ENCODE data around the gene CUL2.

The CUL2 gene

DNA sequence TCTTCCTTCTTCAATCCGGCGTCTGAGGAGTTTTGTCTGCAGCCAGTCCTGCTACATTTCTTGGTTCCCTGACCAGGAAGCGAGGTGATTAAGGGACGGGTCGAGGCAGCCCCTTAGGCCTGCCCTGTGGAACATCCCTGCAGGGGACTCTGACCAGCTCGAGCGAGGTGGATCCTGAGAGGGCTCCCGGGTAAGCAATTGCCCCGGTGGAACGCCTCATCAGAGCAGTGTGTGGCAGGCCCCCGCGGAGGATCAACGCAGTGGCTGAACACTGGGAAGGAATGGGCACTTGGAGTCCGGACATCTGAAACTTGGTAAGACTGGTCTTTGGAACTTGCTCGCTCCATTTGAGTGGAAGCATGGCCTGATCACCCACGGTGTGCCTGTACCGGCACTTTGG, 121.0 kb downstream of the CUL2 start:
- H3K4me3 ChIP-seq (ENCODE audit: low read depth, low read length): no peak overlapping the region
- no peak for DNase-seq (ENCODE audit: low read depth, low spot score)
- TF ChIP-seq, protein P1, sequence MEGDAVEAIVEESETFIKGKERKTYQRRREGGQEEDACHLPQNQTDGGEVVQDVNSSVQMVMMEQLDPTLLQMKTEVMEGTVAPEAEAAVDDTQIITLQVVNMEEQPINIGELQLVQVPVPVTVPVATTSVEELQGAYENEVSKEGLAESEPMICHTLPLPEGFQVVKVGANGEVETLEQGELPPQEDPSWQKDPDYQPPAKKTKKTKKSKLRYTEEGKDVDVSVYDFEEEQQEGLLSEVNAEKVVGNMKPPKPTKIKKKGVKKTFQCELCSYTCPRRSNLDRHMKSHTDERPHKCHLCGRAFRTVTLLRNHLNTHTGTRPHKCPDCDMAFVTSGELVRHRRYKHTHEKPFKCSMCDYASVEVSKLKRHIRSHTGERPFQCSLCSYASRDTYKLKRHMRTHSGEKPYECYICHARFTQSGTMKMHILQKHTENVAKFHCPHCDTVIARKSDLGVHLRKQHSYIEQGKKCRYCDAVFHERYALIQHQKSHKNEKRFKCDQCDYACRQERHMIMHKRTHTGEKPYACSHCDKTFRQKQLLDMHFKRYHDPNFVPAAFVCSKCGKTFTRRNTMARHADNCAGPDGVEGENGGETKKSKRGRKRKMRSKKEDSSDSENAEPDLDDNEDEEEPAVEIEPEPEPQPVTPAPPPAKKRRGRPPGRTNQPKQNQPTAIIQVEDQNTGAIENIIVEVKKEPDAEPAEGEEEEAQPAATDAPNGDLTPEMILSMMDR (IDR thresholded peaks at IDR 0.05; ENCODE audit: low read depth, low read length): no peak
- in situ Hi-C loops (cut with HindIII; ENCODE audit: low sequenced_read_pairs): no loop called here

DNA sequence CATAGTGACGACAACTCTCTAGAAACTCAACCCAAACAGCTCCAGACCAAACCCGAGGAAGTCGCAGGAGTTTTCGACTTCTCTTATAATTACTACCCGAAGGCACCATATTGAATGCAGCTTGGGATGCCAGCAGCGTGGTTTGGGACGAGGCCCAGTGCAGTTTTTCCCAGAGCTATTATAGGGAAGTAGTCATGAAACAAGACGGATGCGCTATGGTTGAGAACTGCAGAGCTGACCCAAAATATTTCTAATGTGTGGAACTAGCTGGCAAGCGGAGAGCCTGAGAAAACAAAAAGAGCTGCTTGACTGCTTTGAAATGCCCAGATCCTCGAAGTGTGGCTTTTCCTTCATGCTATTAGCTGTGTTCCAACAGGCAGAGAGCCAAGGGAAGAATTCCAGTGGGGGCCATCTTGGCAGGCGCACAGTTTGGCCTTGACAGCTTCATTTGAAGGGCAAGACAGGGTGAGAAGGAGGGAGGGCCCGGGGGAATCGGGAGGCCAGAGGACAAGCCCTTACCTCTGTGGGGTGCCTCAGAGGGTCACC, 122.7 kb downstream of the CUL2 start:
- peak; percentile 96 for DNase-seq (ENCODE audit: low read depth, low spot score)
- TF ChIP-seq, protein P1 (IDR thresholded peaks at IDR 0.05; ENCODE audit: low read depth, low read length): no peak
- in situ Hi-C loops (cut with HindIII; ENCODE audit: low sequenced_read_pairs): no loop called here
- no peak overlapping the region for H3K4me3 ChIP-seq (ENCODE audit: low read depth, low read length)

DNA sequence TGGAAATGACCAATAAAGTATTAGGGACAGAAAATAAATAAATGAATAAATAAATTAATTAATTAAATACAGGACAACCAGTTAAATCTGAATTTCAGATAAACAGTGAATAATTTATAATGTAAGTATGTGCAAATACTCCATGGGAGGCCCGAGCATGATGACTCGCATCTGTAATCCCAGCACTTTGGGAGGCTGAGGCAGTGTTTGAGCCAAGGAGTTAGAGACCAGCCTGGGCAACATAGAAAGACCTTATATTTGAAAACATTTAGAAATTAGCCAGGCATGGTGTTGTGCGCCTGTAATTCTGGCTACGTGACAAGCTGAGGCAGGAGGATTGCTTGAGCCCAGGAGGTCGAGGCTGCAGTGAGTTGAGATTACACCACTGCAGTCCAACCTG, 123.7 kb downstream of the CUL2 start:
- TF ChIP-seq, protein P1 (IDR thresholded peaks at IDR 0.05; ENCODE audit: low read depth, low read length): no peak
- DNase-seq (ENCODE audit: low read depth, low spot score): peak; percentile 39
- no peak overlapping the region for H3K4me3 ChIP-seq (ENCODE audit: low read depth, low read length)
- in situ Hi-C loops (cut with HindIII; ENCODE audit: low sequenced_read_pairs): no loop called here

DNA sequence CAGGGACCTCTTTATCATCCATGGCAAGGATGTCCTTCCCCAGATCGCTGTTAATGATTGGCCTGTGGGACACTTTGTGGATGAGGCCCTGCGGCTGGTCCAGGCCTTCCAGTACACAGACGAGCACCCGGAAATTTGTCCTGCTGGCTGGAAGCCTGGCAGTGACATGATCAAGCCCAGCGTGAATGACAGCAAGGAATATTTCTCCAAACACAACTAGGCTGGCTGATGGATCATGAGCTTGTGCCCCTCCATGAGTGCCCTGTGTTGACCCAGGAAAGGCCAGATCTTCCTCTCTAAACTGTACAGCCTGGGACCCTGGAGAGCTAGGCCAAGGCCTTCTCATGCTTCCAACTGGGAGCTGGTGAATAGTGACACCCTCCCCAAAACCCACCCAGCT, 124.1 kb downstream of the CUL2 start:
- no peak overlapping the region for H3K4me3 ChIP-seq (ENCODE audit: low read depth, low read length)
- in situ Hi-C loops (cut with HindIII; ENCODE audit: low sequenced_read_pairs): no loop called here
- TF ChIP-seq, protein P1 (IDR thresholded peaks at IDR 0.05; ENCODE audit: low read depth, low read length): no peak
- DNase-seq (ENCODE audit: low read depth, low spot score): no peak

DNA sequence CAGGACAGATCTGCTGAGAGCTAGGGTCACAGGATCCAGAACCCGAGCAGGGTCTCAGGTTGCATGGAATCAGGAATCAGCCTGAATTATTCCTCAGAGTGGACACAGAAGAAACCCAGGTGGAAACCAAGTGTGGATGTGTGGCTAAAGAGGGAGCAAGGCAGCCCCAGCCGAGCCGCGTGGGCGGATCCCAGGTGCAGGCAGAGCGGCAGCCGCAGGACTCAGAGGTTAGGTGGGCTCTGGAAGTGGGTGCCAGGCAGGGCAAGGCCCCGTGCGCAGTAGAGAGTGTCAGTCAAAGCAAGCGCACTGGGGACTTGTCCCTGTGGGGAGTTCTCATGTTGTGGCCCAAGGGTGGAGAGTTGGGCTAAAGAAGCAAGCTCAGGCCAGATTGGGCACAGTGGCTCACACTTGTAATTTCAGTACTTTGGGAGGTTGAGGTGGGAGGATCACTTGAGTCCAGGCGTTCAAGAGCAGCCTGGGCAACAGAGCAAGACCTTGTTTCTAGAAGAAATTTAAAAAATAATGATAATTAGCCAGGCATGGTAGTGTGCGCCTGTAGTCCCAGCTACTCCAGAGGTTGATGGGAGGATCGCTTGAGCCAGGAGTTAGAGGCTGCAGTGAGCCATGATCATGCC, 125.9 kb downstream of the CUL2 start:
- no peak overlapping the region for H3K4me3 ChIP-seq (ENCODE audit: low read depth, low read length)
- no peak for DNase-seq (ENCODE audit: low read depth, low spot score)
- in situ Hi-C loops (cut with HindIII; ENCODE audit: low sequenced_read_pairs): no loop called here
- TF ChIP-seq, protein P1 (IDR thresholded peaks at IDR 0.05; ENCODE audit: low read depth, low read length): no peak

DNA sequence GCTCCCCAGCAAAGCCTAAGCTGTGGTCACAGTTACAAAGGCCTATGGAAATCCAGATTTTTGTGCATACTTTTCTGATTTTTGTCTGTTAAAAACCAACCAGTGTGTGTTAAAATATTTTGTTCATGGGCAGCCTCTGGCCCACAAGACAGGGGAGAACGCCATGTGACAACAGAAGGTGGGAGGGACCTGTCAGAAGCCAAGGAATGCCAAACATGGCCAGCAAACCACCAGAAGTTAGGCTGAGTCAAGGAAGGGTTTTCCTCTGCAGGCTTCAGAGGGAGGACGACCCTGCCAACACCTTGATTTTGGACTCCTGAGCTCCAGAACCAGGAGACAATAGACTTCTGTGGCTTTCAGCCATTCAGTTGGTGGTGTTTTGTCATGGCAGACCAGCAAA, 127.3 kb downstream of the CUL2 start:
- in situ Hi-C loops (cut with HindIII; ENCODE audit: low sequenced_read_pairs): no loop called here
- H3K4me3 ChIP-seq (ENCODE audit: low read depth, low read length): no peak overlapping the region
- no peak for DNase-seq (ENCODE audit: low read depth, low spot score)
- TF ChIP-seq, protein P1 (IDR thresholded peaks at IDR 0.05; ENCODE audit: low read depth, low read length): no peak
